H1 (cell line): ENCODE data around the gene SERPINB13. TPM values are rescaled to one million over a fixed set of nuclear protein-coding genes. Genes with fewer than 3 reads are reported as not detected.
A peak's percentile ranks its signal among the peaks of the same experiment; 100 is the strongest.

Experiments
- CTCF ChIA-PET: fragments of 300-600 bp; sonication (Branson Sonifier 250); formaldehyde crosslinking; loops from one replicate; lab custom pipeline; 2021; ENCODE audit not compliant: partially characterized antibody; lab: Charles Lee
- POLR2A ChIA-PET: fragments of 300-600 bp; sonication (Branson Sonifier 250); formaldehyde crosslinking; loops from one replicate; lab custom pipeline; 2021; ENCODE audit warnings: inconsistent platforms; ENCODE audit not compliant: partially characterized antibody; lab: Charles Lee
- DNase-seq, 2 experiments: peaks; one replicate each; pipeline versions ENCODE4 v3.0.0 to v3.0.0-alpha.2; 2010 to 2022; ENCODE audit warnings: low spot score in 2 of 2, low read depth in 1 of 2, mixed read lengths in 1 of 2
- FAIRE-seq: peaks from 2 replicates; lab custom pipeline; 2011; peaks lifted over from hg19 to GRCh38; lab: Jason Lieb, UNC
- H2AFZ ChIP-seq: 2 replicates; pipeline ENCODE4 v1.8.1; 2012; ENCODE audit warnings: low read length, inconsistent platforms
- H2AK5ac ChIP-seq: 2 replicates; pipeline ENCODE4 v1.6.1; 2013; ENCODE audit warnings: low read depth, low read length
- H2BK120ac ChIP-seq: replicated peaks from 2 replicates; pipeline ENCODE3; 2013; ENCODE audit warnings: low read depth, low read length, inconsistent platforms
- H2BK12ac ChIP-seq: 2 replicates; pipeline ENCODE4 v1.6.1; 2013; ENCODE audit warnings: low read depth, low read length
- H2BK15ac ChIP-seq: 2 replicates; pipeline ENCODE4 v1.6.1; 2013; ENCODE audit warnings: low read length
- H2BK20ac ChIP-seq: 2 replicates; pipeline ENCODE4 v1.6.1; 2013; ENCODE audit warnings: low read length
- H2BK5ac ChIP-seq: 2 replicates; pipeline ENCODE4 v1.6.1; 2013; ENCODE audit warnings: low read depth, low read length
- H3K14ac ChIP-seq: 2 replicates; pipeline ENCODE4 v1.6.1; 2013; ENCODE audit warnings: inconsistent platforms; ENCODE audit not compliant: insufficient read length
- H3K18ac ChIP-seq: 2 replicates; pipeline ENCODE4 v1.6.1; 2013; ENCODE audit warnings: low read length; ENCODE audit errors: extremely low read depth
- H3K23ac ChIP-seq: 2 replicates; pipeline ENCODE4 v1.6.1; 2013; ENCODE audit warnings: inconsistent platforms; ENCODE audit not compliant: insufficient read length
- H3K23me2 ChIP-seq: 2 replicates; pipeline ENCODE4 v1.6.1; 2013; ENCODE audit warnings: low read depth, low read length
- H3K27ac ChIP-seq: 2 replicates; pipeline ENCODE4 v1.6.1; 2011; ENCODE audit warnings: low read depth, low read length, inconsistent platforms
- H3K27me3 ChIP-seq, 4 experiments: replicated peaks in 1 of 4; 1 replicate in 1 of 4; 2 replicates in 3 of 4; pipeline versions ENCODE4 v1.6.1 to v1.8.1; 2011 to 2013; ENCODE audit warnings: low read length in 3 of 4, mild to moderate bottlenecking in 3 of 4, inconsistent platforms in 2 of 4, mixed read lengths in 2 of 4, moderate library complexity in 1 of 4; ENCODE audit not compliant: control insufficient read depth in 3 of 4, insufficient read depth in 3 of 4; ENCODE audit errors: extremely low read depth in 1 of 4
- H3K36me3 ChIP-seq, 4 experiments: 2 replicates each; pipeline versions ENCODE4 v1.6.1 to v1.8.1; 2011 to 2013; ENCODE audit warnings: mild to moderate bottlenecking in 4 of 4, low read length in 3 of 4, moderate library complexity in 2 of 4, control low read depth in 1 of 4, inconsistent platforms in 1 of 4; ENCODE audit not compliant: insufficient read depth in 4 of 4, control insufficient read depth in 2 of 4
- H3K4ac ChIP-seq: replicated peaks from 2 replicates; pipeline ENCODE3; 2013; ENCODE audit warnings: low read length, low read depth, mixed read lengths, inconsistent platforms; ENCODE audit not compliant: insufficient read length
- H3K4me1 ChIP-seq, 4 experiments: replicated peaks in 1 of 4; 1 replicate in 1 of 4; 2 replicates in 3 of 4; pipeline versions ENCODE4 v1.6.1 to v1.8.1; 2011 to 2013; ENCODE audit warnings: low read length in 3 of 4, inconsistent platforms in 2 of 4, mixed read lengths in 1 of 4; ENCODE audit not compliant: insufficient read depth in 4 of 4, control insufficient read depth in 3 of 4
- H3K4me2 ChIP-seq, 2 experiments: 2 replicates each; pipeline versions ENCODE4 v1.6.1 to v1.8.1; 2011 to 2013; ENCODE audit warnings: low read depth in 2 of 2, low read length in 2 of 2, control low read depth in 1 of 2, inconsistent platforms in 1 of 2, mild to moderate bottlenecking in 1 of 2; ENCODE audit not compliant: insufficient read depth in 1 of 2
- H3K4me3 ChIP-seq, 4 experiments: fragments of 200-600, 300-600 bp in 1 of 4; sonication (generic), shearing (Covaris generic), sonication (Bioruptor Twin) in 1 of 4; 2 replicates each; pipeline versions ENCODE4 v1.5.1 to v1.8.1; 2011 to 2016; ENCODE audit warnings: low read length in 4 of 4, low read depth in 3 of 4, control low read depth in 2 of 4, inconsistent platforms in 2 of 4, mild to moderate bottlenecking in 2 of 4, mixed read lengths in 1 of 4, moderate library complexity in 1 of 4; ENCODE audit not compliant: insufficient read depth in 2 of 4; ENCODE audit errors: extremely low read depth in 1 of 4
- H3K56ac ChIP-seq: replicated peaks from 2 replicates; pipeline ENCODE3; 2013; ENCODE audit warnings: low read depth, mild to moderate bottlenecking, mixed read lengths, low read length, inconsistent platforms; ENCODE audit not compliant: insufficient read length
- H3K79me1 ChIP-seq: 2 replicates; pipeline ENCODE4 v1.6.1; 2013; ENCODE audit warnings: low read depth, low read length, control low read depth
- H3K79me2 ChIP-seq, 2 experiments: 2 replicates each; pipeline versions ENCODE4 v1.6.1 to v1.8.1; 2012 to 2013; ENCODE audit warnings: low read length in 2 of 2, mild to moderate bottlenecking in 2 of 2, inconsistent platforms in 1 of 2; ENCODE audit not compliant: insufficient read depth in 2 of 2, control insufficient read depth in 1 of 2
- H3K9ac ChIP-seq, 4 experiments: replicated peaks in 1 of 4; 1 replicate in 1 of 4; 2 replicates in 3 of 4; pipeline versions ENCODE4 v1.6.1 to v1.8.1; 2011 to 2013; ENCODE audit warnings: low read depth in 3 of 4, low read length in 3 of 4, control low read depth in 2 of 4, mild to moderate bottlenecking in 2 of 4, moderate library complexity in 2 of 4, inconsistent platforms in 1 of 4; ENCODE audit errors: extremely low read depth in 1 of 4
- H3K9me3 ChIP-seq, 2 experiments: 2 replicates each; pipeline versions ENCODE4 v1.6.1 to v1.8.1; 2012 to 2013; ENCODE audit warnings: mild to moderate bottlenecking in 2 of 2, moderate library complexity in 2 of 2, control low read depth in 1 of 2, inconsistent platforms in 1 of 2, low read depth in 1 of 2, low read length in 1 of 2, mixed read lengths in 1 of 2; ENCODE audit not compliant: insufficient read depth in 2 of 2
- H4K20me1 ChIP-seq, 2 experiments: replicated peaks in 1 of 2; 2 replicates each; pipeline versions ENCODE3 to v1.8.1; 2011 to 2013; ENCODE audit warnings: inconsistent platforms in 2 of 2, low read length in 2 of 2, mild to moderate bottlenecking in 1 of 2; ENCODE audit not compliant: insufficient read depth in 2 of 2, control insufficient read depth in 1 of 2
- H4K5ac ChIP-seq: 2 replicates; pipeline ENCODE4 v1.6.1; 2013; ENCODE audit warnings: low read length, low read depth, mixed read lengths, inconsistent platforms; ENCODE audit not compliant: insufficient read length
- H4K8ac ChIP-seq: 2 replicates; pipeline ENCODE4 v1.8.0; 2013; ENCODE audit warnings: mild to moderate bottlenecking, moderate library complexity, low read length, inconsistent platforms; ENCODE audit not compliant: insufficient read depth; ENCODE audit errors: extremely low read depth
- H4K91ac ChIP-seq: replicated peaks from 2 replicates; pipeline ENCODE3; 2013; ENCODE audit warnings: low read length, mixed read lengths, inconsistent platforms; ENCODE audit not compliant: insufficient read length
- CHD1 ChIP-seq: IDR thresholded peaks from 2 replicates; pipeline ENCODE4 v1.6.1; 2012; ENCODE audit warnings: low read depth, low read length, improper control_type of control experiment
- HDAC2 ChIP-seq, 2 experiments: fragments of 300-600 bp in 1 of 2; sonication (generic) in 1 of 2; IDR thresholded peaks; 2 replicates each; pipeline ENCODE4 v1.6.1; 2011 to 2012; ENCODE audit warnings: low read depth in 2 of 2, low read length in 2 of 2, mild to moderate bottlenecking in 2 of 2, moderate library complexity in 2 of 2, borderline replicate concordance in 1 of 2, inconsistent platforms in 1 of 2
- KDM1A ChIP-seq: fragments of 200-600, 300-600 bp; sonication (generic); IDR thresholded peaks from 2 replicates; pipeline ENCODE4 v1.7.1; 2016; ENCODE audit warnings: mild to moderate bottlenecking, low read length, borderline replicate concordance
- NANOG ChIP-seq: IDR thresholded peaks from 2 replicates; pipeline ENCODE4 v1.6.1; 2011; ENCODE audit warnings: low read length, low read depth, mild to moderate bottlenecking, inconsistent platforms; ENCODE audit not compliant: insufficient read depth, poor library complexity, severe bottlenecking
- POLR2AphosphoS5 ChIP-seq: IDR thresholded peaks from 2 replicates; pipeline ENCODE4 v1.6.1; 2011; ENCODE audit warnings: low read depth, low read length
- SAP30 ChIP-seq: fragments of 300-600 bp; sonication (generic); IDR thresholded peaks from 2 replicates; pipeline ENCODE4 v1.7.1; 2012; ENCODE audit warnings: low read length, moderate library complexity, mild to moderate bottlenecking, inconsistent platforms; ENCODE audit not compliant: insufficient read depth, insufficient replicate concordance
- SUZ12 ChIP-seq: fragments of 200-600 bp; sonication (generic); IDR thresholded peaks from 2 replicates; pipeline ENCODE4 v1.6.1; 2012; ENCODE audit warnings: mild to moderate bottlenecking, inconsistent platforms, low read length, moderate library complexity, mixed read lengths
- TAF1 ChIP-seq: IDR thresholded peaks from 2 replicates; pipeline ENCODE4 v1.6.1; 2011; ENCODE audit warnings: mild to moderate bottlenecking, low read depth, low read length
- WGBS, 2 experiments: shearing (Covaris generic) in 1 of 2; methylation state at CpG; one replicate each; pipeline versions ENCODE4 v1.1.6 to v1.1.7; 2013 to 2015; ENCODE audit warnings: low lambda C conversion rate in 2 of 2, mixed read lengths in 2 of 2, inconsistent platforms in 1 of 2, low coverage in 1 of 2, missing lambda C conversion rate in 1 of 2; ENCODE audit not compliant: insufficient replicate concordance in 2 of 2, insufficient coverage in 1 of 2, insufficient read length in 1 of 2; ENCODE audit errors: extremely low coverage in 1 of 2, missing lambda C conversion rate in 1 of 2; 5-methylcytosine and 5-hydroxymethylcytosine counted together
- polyA plus RNA-seq, 7 experiments: library from polyadenylated mRNA; depleted of rRNA in 3 of 7; stranded (reverse) in 5 of 7; unstranded in 2 of 7; fragments of >200 nt in 5 of 7; fragments of 200-250 nt in 2 of 7; gene quantifications; 1 replicate in 5 of 7; 2 replicates in 1 of 7; 4 replicates in 1 of 7; pipeline versions ENCODE4 v1.2.1 to v1.2.3, GENCODE V29; 2011 to 2013; ENCODE audit warnings: missing spikeins in 2 of 7, mixed read lengths in 2 of 7
- total RNA-seq: library from RNA; stranded (reverse); fragmentation: NEBNext Ultra II Directional; extraction: Animal tissue kit (Norgen Biotek cat#: 25700); gene quantifications from 2 replicates; pipeline ENCODE4 v1.2.1, GENCODE V29; 2021
- TF ChIP-seq, protein P1 (sequence below): IDR thresholded peaks from 2 replicates; pipeline ENCODE4 v1.6.1; 2012; ENCODE audit warnings: low read length, inconsistent platforms

The SERPINB13 gene
- total and polyA plus RNA-seq, 2 of the 8 experiments (the other 6 are each of a cell fraction or from before 2014, with no cell fraction given), result not detected

DNA sequence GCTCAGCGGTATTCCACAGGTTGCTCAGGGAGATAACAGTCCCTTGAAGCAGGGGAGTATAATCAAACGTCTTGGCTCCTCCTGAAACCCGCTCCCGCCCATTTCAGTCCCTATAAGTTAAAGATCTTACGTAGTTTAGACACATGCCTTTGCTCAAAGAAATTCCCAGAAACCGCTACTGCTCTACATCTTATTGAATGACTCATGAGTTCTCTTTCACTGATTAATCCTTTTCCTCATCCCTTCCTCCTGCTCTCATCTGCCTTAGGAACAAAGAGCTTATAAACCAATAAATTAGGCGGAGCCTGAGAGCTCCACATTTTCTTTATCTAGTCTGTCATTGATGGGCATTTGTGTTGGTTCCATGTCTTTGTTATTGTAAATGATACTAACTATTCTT lies 61.1 kb downstream of the SERPINB13 start:
- Histone ChIP-seq H3K18ac (no peak overlapping the region), H3K23ac (no peak overlapping the region), H3K9me3 (no peaks in the 10 kb centered on the region), H2BK20ac (no peak overlapping the region), H3K4me2 (no peak overlapping the region), H2AFZ (0 out of 2 replicates have a peak overlapping the region, but pooled peaks have one; percentile 67), H3K9ac (no peak overlapping the region), H2BK5ac (no peak overlapping the region), H3K23me2 (no peaks in the 10 kb centered on the region), H3K36me3 (no peaks in the 10 kb centered on the region), H3K27ac (no peak overlapping the region), H2BK12ac (no peak overlapping the region), H4K20me1 (no peaks in the 10 kb centered on the region), H4K5ac (no peak overlapping the region), H2AK5ac (no peak overlapping the region), H3K4ac (no peak overlapping the region), H4K91ac (no peak overlapping the region), H4K8ac (no peak overlapping the region), H3K79me2 (no peaks in the 10 kb centered on the region), H3K56ac (no peak overlapping the region), H2BK120ac (no peak overlapping the region), H3K14ac (no peak overlapping the region), H3K4me3 (no peak overlapping the region), H3K27me3 (no peaks in the 10 kb centered on the region), H3K79me1 (no peaks in the 10 kb centered on the region), H3K4me1 (0 out of 7 replicates have a peak, but pooled peaks cover 0 to 2% (median 0%) of the 10 kb centered on the region in 4 experiments), H2BK15ac (no peak overlapping the region)
- FAIRE-seq (no peak), DNase-seq (no peak)
- ChIA-PET POLR2A (no interaction called here), CTCF (interaction anchor here (0.9 kb wide), 1 partner anchor 78 kb away, joined by 3 read pairs; no protein-coding TSS in a partner anchor)
- WGBS, 2 experiments, result 73% methylated on average over 7 of the region's 7 CpGs; no CpG with 5 or more reads in 1 of the 2 experiments
- TF ChIP-seq HDAC2 (IDR thresholded peaks at IDR 0.05; ENCODE audit: borderline replicate concordance in 1 of 2, low read depth in 2 of 2, low read length in 2 of 2), result no peak
- no peak for TF ChIP-seq SUZ12
- TF ChIP-seq CHD1, result no peak
- TF ChIP-seq SAP30, result no peak
- TF ChIP-seq, protein P1, sequence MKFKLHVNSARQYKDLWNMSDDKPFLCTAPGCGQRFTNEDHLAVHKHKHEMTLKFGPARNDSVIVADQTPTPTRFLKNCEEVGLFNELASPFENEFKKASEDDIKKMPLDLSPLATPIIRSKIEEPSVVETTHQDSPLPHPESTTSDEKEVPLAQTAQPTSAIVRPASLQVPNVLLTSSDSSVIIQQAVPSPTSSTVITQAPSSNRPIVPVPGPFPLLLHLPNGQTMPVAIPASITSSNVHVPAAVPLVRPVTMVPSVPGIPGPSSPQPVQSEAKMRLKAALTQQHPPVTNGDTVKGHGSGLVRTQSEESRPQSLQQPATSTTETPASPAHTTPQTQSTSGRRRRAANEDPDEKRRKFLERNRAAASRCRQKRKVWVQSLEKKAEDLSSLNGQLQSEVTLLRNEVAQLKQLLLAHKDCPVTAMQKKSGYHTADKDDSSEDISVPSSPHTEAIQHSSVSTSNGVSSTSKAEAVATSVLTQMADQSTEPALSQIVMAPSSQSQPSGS, result no peak
- no peak for TF ChIP-seq KDM1A
- no peak for TF ChIP-seq TAF1
- no peak for TF ChIP-seq NANOG
- no peak for TF ChIP-seq POLR2AphosphoS5
